H9 (cell line): ENCODE data around the gene PJA2. TPM values are rescaled to one million over a fixed set of nuclear protein-coding genes. Genes with fewer than 3 reads are reported as not detected.
A peak's percentile ranks its signal among the peaks of the same experiment; 100 is the strongest.

Experiments used
- DNase-seq: peaks from one replicate; pipeline ENCODE4 v3.0.0-alpha.2; 2017
- H2AFZ ChIP-seq: one replicate; pipeline ENCODE4 v1.6.1; 2013; ENCODE audit warnings: mild to moderate bottlenecking, low read length, control low read depth, moderate library complexity
- H2AK5ac ChIP-seq: 2 replicates; pipeline ENCODE4 v1.6.1; 2013; ENCODE audit warnings: low read length, control low read depth, mixed read lengths; ENCODE audit not compliant: insufficient read length
- H2BK120ac ChIP-seq: one replicate; pipeline ENCODE4 v1.6.1; 2013; ENCODE audit warnings: low read depth, mild to moderate bottlenecking, low read length, control low read depth, inconsistent platforms; ENCODE audit not compliant: poor library complexity, severe bottlenecking
- H2BK12ac ChIP-seq: 2 replicates; pipeline ENCODE4 v1.6.1; 2013; ENCODE audit warnings: low read length, control low read depth, mixed read lengths, low read depth; ENCODE audit not compliant: insufficient read length
- H2BK15ac ChIP-seq: 2 replicates; pipeline ENCODE4 v1.6.1; 2013; ENCODE audit warnings: low read depth, low read length, control low read depth
- H2BK20ac ChIP-seq: one replicate; pipeline ENCODE4 v1.6.1; 2013; ENCODE audit warnings: low read depth, mild to moderate bottlenecking, low read length, control low read depth, inconsistent platforms; ENCODE audit not compliant: poor library complexity, severe bottlenecking
- H2BK5ac ChIP-seq: 2 replicates; pipeline ENCODE4 v1.6.1; 2013; ENCODE audit warnings: low read length, control low read depth, mixed read lengths; ENCODE audit not compliant: insufficient read length
- H3K14ac ChIP-seq: 2 replicates; pipeline ENCODE4 v1.6.1; 2013; ENCODE audit warnings: low read length, control low read depth; ENCODE audit not compliant: insufficient read depth
- H3K18ac ChIP-seq: 2 replicates; pipeline ENCODE4 v1.6.1; 2013; ENCODE audit warnings: low read depth, mild to moderate bottlenecking, mixed read lengths, low read length, control low read depth; ENCODE audit not compliant: insufficient read length
- H3K23ac ChIP-seq: 2 replicates; pipeline ENCODE4 v1.6.1; 2013; ENCODE audit warnings: low read length, control low read depth, mixed read lengths, low read depth; ENCODE audit not compliant: insufficient read length
- H3K23me2 ChIP-seq: 2 replicates; pipeline ENCODE4 v1.6.1; 2013; ENCODE audit warnings: low read depth, mild to moderate bottlenecking, mixed read lengths, low read length, control low read depth; ENCODE audit not compliant: insufficient read length, poor library complexity, severe bottlenecking
- H3K27ac ChIP-seq: 2 replicates; pipeline ENCODE4 v1.5.1; 2013; ENCODE audit warnings: low read length, control low read depth, mixed read lengths, low read depth; ENCODE audit not compliant: insufficient read length
- H3K27me3 ChIP-seq: 2 replicates; pipeline ENCODE4 v1.6.1; 2013; ENCODE audit warnings: low read length, control low read depth, inconsistent platforms; ENCODE audit not compliant: insufficient read depth
- H3K4ac ChIP-seq: 2 replicates; pipeline ENCODE4 v1.6.1; 2013; ENCODE audit warnings: low read depth, mild to moderate bottlenecking, control low read depth, inconsistent platforms, low read length, moderate library complexity
- H3K4me1 ChIP-seq: 2 replicates; pipeline ENCODE4 v1.6.1; 2013; ENCODE audit warnings: low read length, control low read depth, inconsistent platforms; ENCODE audit not compliant: insufficient read depth
- H3K4me2 ChIP-seq: 2 replicates; pipeline ENCODE4 v1.6.1; 2013; ENCODE audit warnings: low read length, control low read depth, mixed read lengths; ENCODE audit not compliant: insufficient read length, insufficient read depth
- H3K56ac ChIP-seq: 2 replicates; pipeline ENCODE4 v1.6.1; 2013; ENCODE audit warnings: low read depth, mild to moderate bottlenecking, mixed read lengths, low read length, control low read depth; ENCODE audit not compliant: insufficient read length
- H3K79me1 ChIP-seq: 2 replicates; pipeline ENCODE4 v1.6.1; 2013; ENCODE audit warnings: low read depth, mild to moderate bottlenecking, moderate library complexity, low read length, control low read depth, inconsistent platforms; ENCODE audit not compliant: insufficient read depth, poor library complexity, severe bottlenecking
- H3K79me2 ChIP-seq: 2 replicates; pipeline ENCODE4 v1.6.1; 2013; ENCODE audit warnings: low read length, control low read depth, inconsistent platforms; ENCODE audit not compliant: insufficient read depth
- H3K9ac ChIP-seq: 2 replicates; pipeline ENCODE4 v1.6.1; 2013; ENCODE audit warnings: low read length, control low read depth, mixed read lengths; ENCODE audit not compliant: insufficient read length; ENCODE audit errors: extremely low read depth
- H3K9me3 ChIP-seq: one replicate; pipeline ENCODE4 v1.6.1; 2013; ENCODE audit warnings: low read depth, low read length, inconsistent platforms; ENCODE audit not compliant: control insufficient read depth
- H3T11ph ChIP-seq: one replicate; pipeline ENCODE4 v1.6.1; 2013; ENCODE audit warnings: mild to moderate bottlenecking, low read length, control low read depth, inconsistent platforms
- H4K20me1 ChIP-seq: one replicate; pipeline ENCODE4 v1.6.1; 2013; ENCODE audit not compliant: control insufficient read depth, insufficient read length, insufficient read depth
- H4K5ac ChIP-seq: 2 replicates; pipeline ENCODE4 v1.6.1; 2013; ENCODE audit warnings: low read depth, mild to moderate bottlenecking, mixed read lengths, low read length, control low read depth; ENCODE audit not compliant: insufficient read length
- H4K8ac ChIP-seq: replicated peaks from 2 replicates; pipeline ENCODE4 v1.6.1; 2013; ENCODE audit warnings: low read length, control low read depth, mixed read lengths, low read depth; ENCODE audit not compliant: insufficient read length
- H4K91ac ChIP-seq: 2 replicates; pipeline ENCODE4 v1.6.1; 2013; ENCODE audit warnings: low read depth, mild to moderate bottlenecking, moderate library complexity, mixed read lengths, low read length, control low read depth; ENCODE audit not compliant: insufficient read length
- H3K27ac Mint-ChIP-seq, 3 experiments: 2 replicates in 2 of 3; 3 replicates in 1 of 3; pipeline ENCODE4 v1.8.0; 2020 to 2021; ENCODE audit warnings: mixed read lengths in 3 of 3, mild to moderate bottlenecking in 1 of 3, moderate library complexity in 1 of 3
- H3K27me3 Mint-ChIP-seq: 2 replicates; pipeline ENCODE4 v1.8.0; 2021; ENCODE audit warnings: low read depth, mild to moderate bottlenecking, moderate library complexity, mixed read lengths
- H3K36me3 Mint-ChIP-seq, 3 experiments: 2 replicates in 2 of 3; 3 replicates in 1 of 3; pipeline ENCODE4 v1.8.0; 2020 to 2021; ENCODE audit warnings: low read depth in 3 of 3, mixed read lengths in 3 of 3; ENCODE audit not compliant: insufficient read depth in 1 of 3
- H3K4me1 Mint-ChIP-seq, 2 experiments: 2 replicates each; pipeline ENCODE4 v1.8.0; 2020; ENCODE audit warnings: mixed read lengths in 2 of 2
- H3K4me3 Mint-ChIP-seq, 2 experiments: 2 replicates in 1 of 2; 3 replicates in 1 of 2; pipeline ENCODE4 v1.8.0; 2020 to 2021; ENCODE audit warnings: mild to moderate bottlenecking in 2 of 2, mixed read lengths in 2 of 2, moderate library complexity in 1 of 2
- H3K9me3 Mint-ChIP-seq, 2 experiments: 2 replicates in 1 of 2; 3 replicates in 1 of 2; pipeline ENCODE4 v1.8.0; 2020; ENCODE audit warnings: mild to moderate bottlenecking in 2 of 2, mixed read lengths in 2 of 2, moderate library complexity in 1 of 2
- WGBS: extraction: QIAGEN DNeasy Blood & Tissue Kit; methylation state at CpG from one replicate; pipeline ENCODE4 v1.1.7; 2013; ENCODE audit warnings: missing lambda C conversion rate, low lambda C conversion rate, mixed read lengths; ENCODE audit not compliant: insufficient read length; ENCODE audit errors: extremely low coverage; 5-methylcytosine and 5-hydroxymethylcytosine counted together
- total RNA-seq: library from RNA; stranded (reverse); gene quantifications from 2 replicates; pipeline ENCODE4 v1.2.1, GENCODE V29; 2021
- TF ChIP-seq, protein P1 (sequence below): fragments of 200-600 bp; sonication (generic); conservative IDR thresholded peaks from 3 replicates; pipeline ENCODE4 v1.8.0; 2021; ENCODE audit warnings: antibody characterized with exemption, mild to moderate bottlenecking

PJA2 gene
- total RNA-seq, 1 experiment from 2014 or later = 41.5 TPM

DNA sequence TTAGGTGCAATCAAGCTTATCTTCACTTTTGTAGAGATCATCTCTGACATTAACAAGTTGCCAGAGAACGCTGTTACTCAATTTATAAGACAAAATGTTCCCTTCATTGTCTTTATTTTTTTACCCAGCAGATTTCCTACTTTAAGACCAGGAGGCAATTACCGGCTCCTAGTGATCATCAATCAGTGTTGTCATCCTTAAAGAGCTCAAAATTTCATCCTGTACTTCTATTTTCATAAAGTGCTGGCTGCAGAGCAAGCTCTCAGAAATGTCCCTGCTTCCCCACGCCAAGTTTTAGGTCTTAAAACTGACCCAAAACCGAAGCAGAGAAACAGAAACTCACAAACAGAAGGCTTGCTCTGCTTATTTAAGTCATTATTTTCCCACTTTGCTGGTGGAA is 82.9 kb downstream of the PJA2 start:
- no peak overlapping the region for H3K18ac ChIP-seq
- no peaks in the 10 kb centered on the region for H3K23me2 ChIP-seq
- H3K4me3 Mint-ChIP-seq = no peak overlapping the region

More for the DNA sequence above, 82.9 kb downstream of the PJA2 start:
- peak overlapping the region; percentile 92 for H3K23ac ChIP-seq
- H3K4me1 ChIP-seq = no peaks in the 10 kb centered on the region
- no peak overlapping the region for H4K91ac ChIP-seq
- no peak overlapping the region for H4K5ac ChIP-seq
- H2BK15ac ChIP-seq = no peak overlapping the region
- H2BK5ac ChIP-seq = no peak overlapping the region
- no peaks in the 10 kb centered on the region for H3K27me3 Mint-ChIP-seq
- no peak overlapping the region for H3K56ac ChIP-seq
- TF ChIP-seq, protein P1, sequence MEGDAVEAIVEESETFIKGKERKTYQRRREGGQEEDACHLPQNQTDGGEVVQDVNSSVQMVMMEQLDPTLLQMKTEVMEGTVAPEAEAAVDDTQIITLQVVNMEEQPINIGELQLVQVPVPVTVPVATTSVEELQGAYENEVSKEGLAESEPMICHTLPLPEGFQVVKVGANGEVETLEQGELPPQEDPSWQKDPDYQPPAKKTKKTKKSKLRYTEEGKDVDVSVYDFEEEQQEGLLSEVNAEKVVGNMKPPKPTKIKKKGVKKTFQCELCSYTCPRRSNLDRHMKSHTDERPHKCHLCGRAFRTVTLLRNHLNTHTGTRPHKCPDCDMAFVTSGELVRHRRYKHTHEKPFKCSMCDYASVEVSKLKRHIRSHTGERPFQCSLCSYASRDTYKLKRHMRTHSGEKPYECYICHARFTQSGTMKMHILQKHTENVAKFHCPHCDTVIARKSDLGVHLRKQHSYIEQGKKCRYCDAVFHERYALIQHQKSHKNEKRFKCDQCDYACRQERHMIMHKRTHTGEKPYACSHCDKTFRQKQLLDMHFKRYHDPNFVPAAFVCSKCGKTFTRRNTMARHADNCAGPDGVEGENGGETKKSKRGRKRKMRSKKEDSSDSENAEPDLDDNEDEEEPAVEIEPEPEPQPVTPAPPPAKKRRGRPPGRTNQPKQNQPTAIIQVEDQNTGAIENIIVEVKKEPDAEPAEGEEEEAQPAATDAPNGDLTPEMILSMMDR = no peak
- H3K79me1 ChIP-seq = no peaks in the 10 kb centered on the region
- H3K9me3 Mint-ChIP-seq = no peaks in the 10 kb centered on the region
- no CpG with 5 or more reads among the region's 4 CpGs for WGBS
- H3K79me2 ChIP-seq = no peaks in the 10 kb centered on the region
- no peak overlapping the region for H2AFZ ChIP-seq
- no peak overlapping the region for H3K4me2 ChIP-seq
- no peak overlapping the region for H2BK20ac ChIP-seq
- no peaks in the 10 kb centered on the region for H4K20me1 ChIP-seq
- no peak overlapping the region for H2BK12ac ChIP-seq
- no peak overlapping the region for H3K27ac ChIP-seq
- no peak overlapping the region for H3K27ac Mint-ChIP-seq
- no peak overlapping the region for H3K14ac ChIP-seq
- DNase-seq = no peak
- H3K4ac ChIP-seq = no peak overlapping the region
- no peaks in the 10 kb centered on the region for H3K36me3 Mint-ChIP-seq
- no peak overlapping the region for H4K8ac ChIP-seq
- H2BK120ac ChIP-seq = no peak overlapping the region
- no peaks in the 10 kb centered on the region for H3K9me3 ChIP-seq
- H3K4me1 Mint-ChIP-seq = peaks cover 8 to 14% of the 10 kb centered on the region in 2 experiments
- H3K27me3 ChIP-seq = no peaks in the 10 kb centered on the region
- H3T11ph ChIP-seq = no peak overlapping the region
- no peak overlapping the region for H2AK5ac ChIP-seq
- no peak overlapping the region for H3K9ac ChIP-seq
